ENCODE measurements around the gene FRRS1L.
A peak's percentile ranks its signal among the peaks of the same experiment; 100 is the strongest.

The FRRS1L gene

GRCh38 chr9:109100543-109101201 lies 66.4 kb downstream of the FRRS1L start:
- DNase-seq, result no peak

DNA sequence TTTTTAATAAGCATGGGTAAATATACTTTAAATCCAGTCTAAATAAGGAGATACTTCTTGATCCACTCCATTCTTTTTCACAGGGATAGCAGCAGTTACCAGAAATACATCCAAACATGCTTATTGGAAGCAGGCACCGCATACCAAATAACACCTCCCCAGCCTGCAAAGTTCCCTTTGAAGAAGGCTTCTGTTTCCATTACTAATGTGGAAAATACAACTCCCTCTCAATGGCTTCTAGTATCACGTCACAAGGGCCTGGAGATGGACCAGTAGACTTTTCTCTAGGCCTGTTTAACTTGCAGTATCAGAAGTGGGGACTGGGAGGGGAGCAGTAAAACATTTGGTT lies 68.1 kb downstream of the FRRS1L start:
- DNase-seq, result no peak

DNA sequence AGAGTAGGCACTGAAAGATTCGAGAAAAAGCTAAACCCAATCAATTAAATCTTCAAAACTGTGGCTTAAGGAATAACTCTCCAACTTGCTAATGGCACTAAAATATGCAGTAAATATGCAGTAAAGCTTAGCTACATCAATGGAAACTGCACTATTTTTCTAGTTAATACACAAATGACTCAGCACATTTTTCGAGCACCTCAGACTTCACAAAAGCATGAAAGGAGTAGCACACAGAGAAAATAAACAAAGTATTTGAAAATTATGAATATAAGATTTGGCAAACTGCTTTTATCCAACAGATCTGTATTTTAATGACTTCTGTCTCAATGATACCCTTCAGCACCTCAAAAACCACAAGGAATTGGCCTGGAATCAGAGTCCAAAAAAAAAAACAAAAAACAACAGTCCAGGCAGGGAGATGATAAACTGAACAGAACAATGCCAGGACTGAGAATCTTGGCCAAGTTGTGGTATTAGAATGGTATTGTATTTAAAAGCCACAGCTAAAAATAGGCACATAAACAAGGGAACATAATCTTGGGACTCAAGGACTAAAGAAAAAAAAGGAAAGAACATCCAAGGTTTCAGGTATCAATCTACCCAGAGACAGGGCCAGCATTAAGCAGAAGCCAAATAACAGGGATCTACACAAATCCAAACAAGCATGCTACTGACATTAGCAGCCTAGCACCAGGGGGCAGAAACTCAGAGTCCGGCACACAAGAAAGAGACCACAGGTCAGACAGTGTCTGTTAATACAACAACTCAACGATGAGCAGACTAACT lies 68.7 kb downstream of the FRRS1L start:
- peak; percentile 92 for DNase-seq

DNA sequence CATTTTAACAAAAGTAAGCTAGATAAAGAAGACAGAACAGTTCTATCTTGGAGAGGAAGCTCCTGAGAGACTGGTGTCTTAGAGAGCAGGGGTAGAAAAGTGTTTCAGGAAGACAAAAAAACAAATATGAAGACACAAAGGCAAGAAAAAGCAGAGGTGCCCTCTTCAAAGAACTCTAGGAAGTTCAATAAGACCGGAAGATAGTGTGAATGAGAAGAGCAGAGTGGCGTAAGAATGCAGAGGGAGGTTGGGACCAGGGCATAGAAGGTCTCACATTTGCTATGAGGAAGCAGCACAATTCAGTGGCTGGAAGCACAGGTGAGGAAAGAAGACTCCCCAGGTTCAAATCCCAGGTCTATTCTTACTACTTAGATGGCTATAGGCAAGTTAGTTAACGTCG lies 69.9 kb downstream of the FRRS1L start:
- DNase-seq, result no peak

GRCh38 chr9:109095321-109095720 lies 71.7 kb downstream of the FRRS1L start:
- no peak for DNase-seq

DNA sequence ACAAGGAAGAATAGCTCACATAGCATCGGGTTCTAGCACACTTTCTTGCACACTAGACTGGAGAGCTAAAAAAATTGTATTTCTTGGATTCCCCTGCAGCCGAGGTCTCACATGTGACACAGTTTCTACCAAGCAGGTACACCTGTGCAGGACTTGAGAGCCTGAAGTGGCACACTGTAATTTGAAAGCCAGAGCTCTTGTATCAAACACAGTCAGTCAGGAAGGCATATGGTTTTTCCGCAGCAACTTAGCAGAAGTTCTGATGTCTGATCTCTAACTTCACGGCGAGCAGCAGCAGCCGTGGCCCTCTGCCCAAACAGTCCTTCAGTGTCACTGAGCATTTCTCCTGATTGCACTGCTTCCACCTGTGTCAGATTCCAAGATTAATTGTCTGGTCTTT lies 72.8 kb downstream of the FRRS1L start:
- no peak for DNase-seq

GRCh38 chr9:109092587-109092986 lies 74.5 kb downstream of the FRRS1L start:
- DNase-seq, result no peak

- no peak for DNase-seq
Measured at GRCh38 chr9:109092051-109092580, 74.9 kb downstream of the FRRS1L start.

GRCh38 chr9:109088221-109088620 lies 78.8 kb downstream of the FRRS1L start:
- DNase-seq, result no peak

DNA sequence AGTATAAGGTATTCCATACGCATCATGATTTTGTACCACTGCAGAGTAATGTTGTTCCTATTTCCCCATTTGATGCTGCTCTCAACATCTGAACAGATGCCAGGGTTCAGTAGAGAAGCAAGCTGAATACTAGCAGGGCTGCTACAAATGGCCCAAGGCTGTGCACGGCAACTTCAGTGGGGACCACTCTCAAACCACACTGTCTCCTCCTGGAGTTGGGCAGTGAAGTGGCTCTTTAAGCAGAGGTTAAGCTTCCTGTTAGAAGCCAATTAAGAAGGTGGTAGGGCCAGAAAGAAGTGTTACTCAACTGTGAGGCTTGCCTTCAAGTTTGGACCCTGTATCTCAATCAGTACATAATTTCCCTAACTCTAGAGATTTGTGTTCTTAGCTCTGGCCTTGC lies 79.3 kb downstream of the FRRS1L start:
- no peak for DNase-seq

GRCh38 chr9:109086221-109086620 lies 80.8 kb downstream of the FRRS1L start:
- no peak for DNase-seq

DNA sequence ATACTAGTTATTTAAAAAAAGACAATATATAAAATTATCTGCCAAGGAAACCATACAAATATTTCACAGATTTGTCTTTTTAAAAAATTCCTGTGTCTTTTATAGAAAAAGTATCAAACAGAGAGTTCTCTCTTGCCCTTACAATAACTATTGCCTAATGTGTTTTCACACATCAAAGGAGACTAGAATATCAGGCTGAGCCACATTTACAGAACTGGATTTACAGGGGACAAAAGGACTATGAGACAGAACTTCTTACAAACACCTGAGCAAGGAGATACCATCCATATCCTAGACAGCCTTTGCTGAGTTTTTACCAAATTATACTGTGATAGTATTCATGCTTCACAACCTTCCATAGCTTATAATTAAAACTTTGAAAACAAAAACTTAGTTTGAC lies 81.5 kb downstream of the FRRS1L start:
- no peak for DNase-seq

DNA sequence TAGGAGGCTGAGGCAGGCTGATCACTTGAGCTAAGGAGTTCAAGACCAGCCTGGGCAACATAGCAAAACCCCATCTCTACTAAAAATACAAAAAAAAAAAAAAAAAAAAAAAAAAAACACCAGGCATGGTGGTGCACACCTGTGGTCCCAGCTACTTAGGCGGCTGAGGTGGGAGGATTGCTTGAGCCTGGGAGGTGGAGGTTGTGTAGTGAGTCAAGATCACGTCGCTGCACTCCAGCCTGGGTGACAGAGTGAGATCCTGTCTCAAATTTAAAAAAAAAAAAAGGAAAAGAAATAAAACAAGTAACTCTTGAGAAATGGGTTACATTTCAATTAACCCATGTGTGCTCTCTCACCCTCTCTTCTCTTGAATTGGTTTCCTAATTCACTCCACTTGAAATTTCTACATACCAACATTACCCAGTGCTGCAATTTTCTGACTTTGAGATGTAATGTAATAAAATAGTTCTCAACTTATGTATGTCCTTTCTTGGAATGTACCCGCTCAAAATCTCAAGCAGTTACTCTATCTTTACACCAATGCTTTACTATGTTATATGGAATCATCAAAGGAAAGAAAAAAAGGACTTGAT lies 83.1 kb downstream of the FRRS1L start:
- no peak for DNase-seq

DNA sequence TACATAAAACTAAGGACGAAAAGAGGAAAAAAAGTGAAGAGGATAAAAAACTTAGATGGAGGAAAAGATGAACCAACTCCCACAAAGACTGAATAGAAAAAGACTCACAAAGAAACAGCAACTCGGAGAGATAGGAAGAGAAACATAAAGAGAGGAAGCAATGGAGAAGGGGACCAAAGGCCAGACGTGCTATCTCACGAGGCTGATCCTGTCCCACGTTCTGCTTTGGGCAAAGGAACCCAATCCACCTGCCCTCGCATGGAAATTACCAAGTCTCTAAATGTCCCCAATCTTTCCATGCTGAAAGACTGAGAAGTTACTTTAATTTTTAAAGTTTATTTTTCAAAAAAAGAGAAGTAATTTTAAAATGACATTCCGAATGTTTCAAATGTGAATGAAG lies 83.9 kb downstream of the FRRS1L start:
- DNase-seq, result no peak

GRCh38 chr9:109082091-109082620 lies 84.9 kb downstream of the FRRS1L start:
- no peak for DNase-seq
